Amniotic stem cell (primary cell): ENCODE data around the gene PDK2.
A peak's percentile ranks its signal among the peaks of the same experiment; 100 is the strongest.

Experiments used
- DNase-seq: peaks from one replicate; lab custom pipeline; 2025; lab: John Stamatoyannopoulos, UW

The PDK2 gene

GRCh38 chr17:50094753-50095619 lies at the start of gene PDK2:
Gene PDK2 (plus strand): TSS chr17:50095351. CDS start chr17:50095436, 85 bp downstream.
- DNase-seq = peak; percentile 90

DNA sequence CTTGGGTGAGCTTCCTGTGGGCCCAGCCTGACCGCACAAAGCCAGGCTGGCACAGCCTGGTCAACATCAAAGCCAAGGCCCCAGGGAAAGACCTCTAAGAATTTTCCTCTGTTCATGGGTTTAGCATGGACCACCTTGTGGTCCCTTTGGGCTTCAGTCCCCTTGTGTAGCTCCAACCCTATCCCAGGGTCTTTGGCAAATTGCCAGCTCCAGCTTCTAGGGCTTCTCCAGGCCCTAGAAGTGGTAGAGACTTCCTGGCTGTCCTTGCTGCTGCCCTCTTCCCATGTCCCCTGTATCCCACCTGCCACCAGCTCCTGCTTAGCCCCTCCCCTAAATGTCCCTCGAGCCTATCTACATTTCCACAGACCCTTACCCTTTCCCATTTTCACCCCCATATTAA lies 49.0 kb upstream of the PDK2 start:
- no peak for DNase-seq

- no peak for DNase-seq
Measured at GRCh38 chr17:50046667-50047066, 48.5 kb upstream of the PDK2 start.

DNA sequence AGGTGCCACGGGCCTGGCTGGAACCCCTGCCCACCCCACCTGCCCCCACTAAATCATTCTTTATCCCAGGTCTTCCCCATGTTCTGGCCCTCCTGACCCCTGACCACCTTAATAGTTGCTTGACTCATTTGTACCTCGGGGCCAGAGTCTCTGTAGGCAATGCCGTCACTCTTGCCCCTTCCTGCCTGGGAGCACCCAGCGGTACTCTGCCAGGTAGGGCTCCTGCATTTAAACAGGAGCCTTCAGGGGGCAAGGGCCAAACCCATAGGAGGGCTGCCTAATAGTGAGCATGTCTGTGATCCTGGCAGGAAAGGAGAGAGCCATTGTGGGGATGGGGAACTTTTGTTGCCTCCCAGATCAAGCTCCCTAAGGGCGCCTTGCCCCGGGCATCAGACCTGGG lies 48.1 kb upstream of the PDK2 start:
- no peak for DNase-seq

- peak; percentile 55 for DNase-seq
Measured at GRCh38 chr17:50047488-50048126, 47.5 kb upstream of the PDK2 start.

GRCh38 chr17:50048146-50048720 lies 46.9 kb upstream of the PDK2 start:
- no peak for DNase-seq

- DNase-seq = no peak
Measured at GRCh38 chr17:50048988-50049387, 46.2 kb upstream of the PDK2 start.

- no peak for DNase-seq
Measured at GRCh38 chr17:50049636-50050035, 45.5 kb upstream of the PDK2 start.

- no peak for DNase-seq
Measured at GRCh38 chr17:50050431-50051032, 44.6 kb upstream of the PDK2 start.

DNA sequence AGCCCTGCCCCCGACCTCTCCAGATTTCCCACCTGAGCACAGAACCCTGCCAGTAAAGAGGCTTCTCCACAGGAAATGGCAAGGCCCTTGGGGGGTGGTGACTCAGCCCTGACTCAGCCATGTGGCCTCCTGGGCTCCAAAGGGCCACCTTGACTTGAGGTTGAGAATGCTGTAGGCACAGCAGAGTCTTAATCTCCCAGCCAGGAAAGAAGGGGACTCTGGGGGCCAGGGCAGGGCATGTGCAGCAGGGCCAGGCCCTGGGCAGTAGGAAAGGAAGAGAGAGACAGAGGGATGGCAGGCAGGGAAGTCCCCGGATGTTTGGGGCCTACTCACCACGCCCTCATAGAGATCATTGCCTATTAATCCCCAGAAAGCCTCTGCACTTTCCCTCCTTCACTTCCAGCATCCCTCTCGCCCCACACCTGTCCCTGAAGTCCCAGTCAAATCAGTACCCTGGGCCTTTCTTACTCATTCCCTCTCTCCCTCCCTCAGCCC lies 44.0 kb upstream of the PDK2 start:
- peak; percentile 36 for DNase-seq

- no peak for DNase-seq
Measured at GRCh38 chr17:50051606-50052005, 43.5 kb upstream of the PDK2 start.

- DNase-seq = no peak
Measured at GRCh38 chr17:50052241-50052796, 42.8 kb upstream of the PDK2 start.

DNA sequence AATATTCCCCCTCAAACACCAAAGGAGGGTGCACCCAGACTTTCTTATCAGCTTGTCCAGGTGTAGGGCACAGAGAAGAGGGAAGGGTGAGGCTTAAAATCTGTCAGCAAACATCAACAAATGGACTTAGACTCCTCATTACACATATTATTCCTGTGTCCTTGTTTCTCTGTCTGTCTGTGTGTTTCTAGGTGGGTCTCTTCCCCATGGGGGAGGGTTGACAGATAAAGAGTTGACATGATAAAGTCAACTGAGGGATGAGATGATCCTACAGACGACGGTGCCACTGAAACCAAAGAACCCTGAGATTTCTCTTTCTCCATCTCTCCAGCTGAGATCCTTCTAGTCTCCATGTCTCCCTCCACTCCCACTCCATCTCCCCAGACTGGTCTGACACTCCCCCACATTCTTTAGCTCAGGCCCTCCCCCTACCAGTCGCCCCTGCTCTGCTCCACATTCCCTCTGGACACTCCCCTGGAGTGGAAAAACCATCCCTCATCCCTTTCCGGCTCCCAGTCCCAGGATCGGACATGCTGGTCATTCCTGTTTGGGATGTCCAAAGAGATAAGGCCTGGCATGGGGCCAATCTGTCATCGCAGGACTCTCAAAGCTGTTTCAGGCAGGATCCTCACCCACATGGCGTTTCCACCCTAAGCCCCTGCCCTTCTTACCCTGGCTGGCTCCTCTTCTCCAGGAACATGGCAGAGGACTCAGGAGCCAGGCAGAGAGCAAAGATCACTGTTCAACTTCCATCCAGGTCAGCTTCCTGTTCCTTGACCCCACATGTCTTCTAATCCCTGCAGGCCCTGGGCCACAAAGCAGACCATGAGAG lies 42.1 kb upstream of the PDK2 start:
- DNase-seq = no peak

- DNase-seq = no peak
Measured at GRCh38 chr17:50053654-50053960, 41.5 kb upstream of the PDK2 start.

DNA sequence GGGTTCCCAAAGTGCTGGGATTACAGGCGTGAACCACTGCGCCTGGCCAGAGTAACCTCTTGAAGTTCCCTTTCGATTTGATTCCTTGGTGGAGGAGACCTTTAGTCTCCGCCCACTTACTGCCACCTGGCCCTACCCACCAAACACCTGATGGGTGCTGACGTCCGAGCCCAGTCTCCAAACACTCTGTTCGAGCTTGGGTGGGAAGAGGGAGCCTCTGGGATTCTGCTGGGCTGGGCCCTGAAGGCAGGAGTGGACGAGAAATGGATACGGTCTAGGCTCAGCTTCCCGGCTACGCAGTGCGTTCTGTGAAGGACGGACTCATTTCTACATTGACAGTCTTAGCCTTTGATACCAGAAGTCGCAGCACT lies 40.1 kb upstream of the PDK2 start:
- no peak for DNase-seq

DNA sequence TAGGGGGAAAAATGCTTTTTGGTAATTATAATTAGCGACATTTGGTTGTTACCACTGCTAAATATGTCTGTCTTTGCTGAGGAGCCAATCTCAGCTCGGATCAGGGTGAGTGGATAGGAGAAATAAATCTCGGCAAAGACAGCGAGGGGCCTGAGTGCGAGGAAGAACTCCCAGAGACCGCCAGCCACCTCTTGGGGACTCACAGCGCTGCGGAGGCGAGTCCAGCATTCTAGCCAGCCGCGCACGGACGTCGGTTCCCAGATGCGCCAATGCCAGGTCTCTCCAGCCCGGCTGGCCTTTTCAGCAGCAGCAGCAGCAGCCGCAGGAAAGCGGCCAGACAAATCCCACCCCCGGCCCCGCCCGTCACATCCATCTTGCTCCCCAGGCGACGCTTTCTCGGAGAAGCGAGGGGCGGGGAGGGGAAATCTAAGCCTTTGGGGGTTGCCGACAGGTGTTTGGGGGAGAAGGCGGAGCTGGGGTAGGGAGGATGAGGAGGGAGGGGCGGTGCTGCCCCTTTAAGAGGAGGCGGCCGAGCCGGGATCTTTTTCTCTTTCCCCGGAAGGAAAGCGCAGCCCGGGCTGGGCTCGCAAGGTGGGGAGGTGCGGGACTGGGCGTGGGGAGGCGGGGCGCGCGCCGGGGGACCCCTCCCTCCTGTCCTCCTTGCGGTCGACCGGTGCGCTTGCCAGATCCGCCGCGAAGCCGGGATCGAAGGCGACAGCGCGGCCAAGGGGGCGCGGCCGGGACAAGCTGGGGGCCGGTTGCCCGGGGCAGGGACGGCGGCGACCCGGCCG lies 39.5 kb upstream of the PDK2 start, which contains the start of gene ITGA3:
Gene ITGA3, plus strand, starts transcription at position 685 of the 791 bp plus-strand sequence. CDS start 330 bp downstream, outside the sequence.
- peak; percentile 78 for DNase-seq

- DNase-seq = no peak
Measured at GRCh38 chr17:50056217-50056960, 38.8 kb upstream of the PDK2 start.

DNA sequence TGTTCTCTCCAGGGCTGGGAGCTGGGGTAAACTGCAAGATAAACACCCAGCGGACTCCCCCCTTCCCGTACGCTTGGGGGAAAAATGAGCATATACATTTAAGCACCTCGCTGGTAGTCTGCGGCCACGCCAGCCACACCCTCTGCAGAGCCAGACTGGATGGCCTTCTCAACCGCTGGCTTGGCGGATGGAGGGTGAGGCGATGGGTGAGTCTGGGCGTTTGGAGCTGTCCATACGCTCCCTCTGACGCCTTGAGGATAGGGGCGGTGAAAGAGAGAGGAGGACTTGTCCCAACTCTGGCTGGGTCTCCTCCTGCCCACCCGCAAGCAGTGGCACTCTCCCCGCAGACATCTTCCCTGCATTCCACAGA lies 38.2 kb upstream of the PDK2 start:
- DNase-seq = no peak

- DNase-seq = no peak
Measured at GRCh38 chr17:50057521-50057991, 37.6 kb upstream of the PDK2 start.
